Neural progenitor cell (in vitro differentiated cells): ENCODE results near the gene TPSAB1.
"Not testable (repeated sequence)": the region's sequence is repeated elsewhere in the genome, so short reads cannot be mapped to it uniquely, and the experiment has no call there.

ENCODE experiments used
- CTCF ChIP-seq: fragments of 200-600 bp; sonication (generic); IDR thresholded peaks from 2 replicates; pipeline ENCODE4 v1.5.1; 2017; ENCODE audit warnings: antibody characterized with exemption, mild to moderate bottlenecking
- EZH2 ChIP-seq: fragments of 200-600 bp; sonication (generic); IDR thresholded peaks from 2 replicates; pipeline ENCODE4 v1.6.1; 2017; ENCODE audit warnings: antibody characterized with exemption, mild to moderate bottlenecking, moderate library complexity
- EZH2phosphoT487 ChIP-seq: fragments of 200-600 bp; sonication (generic); IDR thresholded peaks from 2 replicates; pipeline ENCODE4 v1.6.1; 2017; ENCODE audit warnings: antibody characterized with exemption

DNA sequence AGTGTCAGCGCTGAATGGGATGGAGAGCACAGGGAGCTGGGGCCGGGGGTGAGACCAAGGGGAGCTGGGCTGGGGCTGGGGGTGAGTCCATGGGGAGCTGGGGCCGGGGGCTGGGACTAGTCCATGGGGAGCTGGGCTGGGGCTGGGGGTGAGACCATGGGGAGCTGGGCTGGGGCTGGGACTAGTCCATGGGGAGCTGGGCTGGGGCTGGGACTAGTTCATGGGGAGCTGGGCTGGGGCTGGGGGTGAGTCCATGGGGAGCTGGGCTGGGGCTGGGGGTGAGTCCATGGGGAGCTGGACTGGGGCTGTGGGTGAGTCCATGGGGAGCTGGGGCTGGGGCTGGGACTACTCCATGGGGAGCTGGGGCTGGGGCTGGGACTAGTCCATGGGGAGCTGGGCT, 14.3 kb downstream of the TPSAB1 start:
- not testable (repeated sequence) for TF ChIP-seq CTCF, EZH2phosphoT487, EZH2
